GM19023 (cell line): ENCODE data around the gene SEC16A.

Source experiments
- ATAC-seq: cut with Tn5 transposase; IDR thresholded peaks from one replicate; pipeline ENCODE4 v1.9.1; 2021; ENCODE audit warnings: mild to moderate bottlenecking, moderate library complexity; ENCODE audit not compliant: unreplicated experiment

The SEC16A gene

DNA sequence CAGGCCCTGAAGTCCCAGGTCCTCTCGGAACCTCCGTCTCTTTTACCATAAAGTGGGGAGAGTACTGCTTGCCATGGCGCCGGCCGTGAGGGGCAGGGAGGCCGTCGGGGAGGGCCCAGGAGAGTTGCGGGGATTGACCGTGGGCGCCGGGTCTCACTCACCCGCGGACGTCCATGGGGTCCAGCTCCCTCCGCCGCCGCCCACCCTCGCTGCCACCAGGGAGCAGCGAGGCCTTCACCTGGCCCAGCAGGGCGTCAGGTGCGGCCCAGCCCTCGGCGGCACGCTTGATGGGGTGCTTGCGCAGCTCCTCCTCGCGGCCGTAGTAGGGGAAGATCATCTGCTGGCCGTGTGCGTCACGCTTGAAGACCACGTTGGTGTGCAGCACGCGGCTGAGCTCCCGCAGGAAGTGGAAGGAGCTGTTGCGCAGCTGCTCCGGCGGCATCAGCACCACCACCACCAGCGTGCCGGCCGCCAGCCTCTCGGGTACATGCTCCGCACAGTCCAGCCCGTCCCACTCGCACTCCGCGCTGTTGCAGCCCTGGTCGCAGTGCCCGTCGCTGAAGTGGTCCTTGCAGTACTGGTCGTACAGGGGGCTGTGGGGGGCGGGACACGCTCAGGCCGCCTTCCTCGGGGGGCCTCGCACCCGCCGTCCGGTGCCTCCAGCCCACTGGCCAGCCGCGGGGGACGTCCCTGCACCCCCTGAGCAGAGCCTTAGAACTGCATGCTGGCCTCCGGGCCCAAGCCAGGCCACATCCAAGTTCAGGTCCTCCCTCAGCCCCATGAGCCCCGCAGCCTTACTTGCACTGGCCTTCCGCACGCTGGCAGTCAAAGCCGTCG, 21.9 kb upstream of the SEC16A start:
- no peak for ATAC-seq

- no peak for ATAC-seq
Observed at GRCh38 chr9:136502940-136503550, 20.2 kb upstream of the SEC16A start.

GRCh38 chr9:136502196-136502595, 19.4 kb upstream of the SEC16A start:
- no peak for ATAC-seq

DNA sequence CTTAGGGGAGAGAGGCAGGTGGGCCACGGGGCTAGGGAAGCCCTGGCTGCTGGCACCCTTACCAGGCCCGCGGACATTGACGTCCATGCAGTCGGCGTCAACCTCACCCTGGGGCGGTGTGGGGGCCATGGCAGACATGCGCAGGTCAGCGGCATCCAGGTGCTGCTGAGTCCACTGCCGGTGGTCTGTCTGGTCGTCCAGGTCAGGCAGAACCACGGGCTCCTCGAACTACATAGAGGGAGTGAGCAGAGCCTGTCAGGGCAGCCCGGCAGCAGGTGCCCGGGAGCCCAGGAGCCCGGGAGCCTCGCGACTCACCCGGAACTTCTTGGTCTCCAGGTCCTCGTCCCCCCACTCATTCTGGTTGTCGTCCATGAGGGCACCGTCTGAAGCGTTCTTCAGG, 18.8 kb upstream of the SEC16A start:
- no peak for ATAC-seq

DNA sequence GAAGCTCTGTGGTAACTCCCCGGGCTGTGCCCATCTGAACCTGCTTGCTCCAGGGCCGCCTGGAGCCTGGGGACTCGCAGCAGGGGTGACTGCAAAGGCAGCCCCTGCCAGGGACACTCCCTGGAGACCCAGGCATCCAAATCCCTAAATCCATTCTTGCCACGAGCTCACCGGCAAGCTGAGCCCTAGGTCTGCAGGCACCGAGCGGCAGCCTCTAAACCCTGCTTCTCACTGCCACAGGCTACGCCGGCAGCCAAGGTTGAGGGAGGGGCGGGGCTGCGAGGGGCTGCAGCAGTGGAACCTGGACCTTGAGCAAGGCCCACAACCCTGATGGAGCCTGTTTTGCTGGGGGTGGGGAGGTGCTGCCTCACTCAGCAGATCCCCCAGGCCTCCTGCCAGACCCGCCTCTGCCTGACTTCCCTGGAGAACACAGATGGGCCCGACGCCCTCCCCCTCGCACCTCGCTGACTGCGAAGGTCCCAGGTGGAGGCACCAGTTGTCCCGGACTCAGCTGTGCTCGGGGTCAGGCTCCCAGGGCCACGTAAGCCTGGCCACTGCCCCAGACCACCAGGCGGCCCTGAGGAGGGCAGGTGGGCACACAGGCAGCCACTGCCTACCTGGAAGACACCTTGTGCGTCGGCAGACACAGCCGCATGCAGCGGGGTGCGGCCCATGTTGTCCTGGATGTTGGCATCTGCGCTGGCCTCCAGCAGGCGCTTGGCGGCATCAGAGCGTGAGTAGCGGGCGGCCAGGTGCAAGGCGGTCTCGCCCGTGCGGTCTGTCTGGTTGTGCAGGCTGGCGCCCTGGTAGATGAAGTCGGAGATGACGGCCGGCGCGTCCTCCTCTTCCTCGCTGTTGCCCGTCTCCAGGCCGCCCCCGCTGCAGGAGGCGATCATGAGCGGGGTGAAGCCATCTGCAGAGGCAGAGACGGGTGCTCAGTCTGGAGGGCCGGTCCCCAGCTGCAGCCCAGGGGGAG, 17.4 kb upstream of the SEC16A start:
- no peak for ATAC-seq

DNA sequence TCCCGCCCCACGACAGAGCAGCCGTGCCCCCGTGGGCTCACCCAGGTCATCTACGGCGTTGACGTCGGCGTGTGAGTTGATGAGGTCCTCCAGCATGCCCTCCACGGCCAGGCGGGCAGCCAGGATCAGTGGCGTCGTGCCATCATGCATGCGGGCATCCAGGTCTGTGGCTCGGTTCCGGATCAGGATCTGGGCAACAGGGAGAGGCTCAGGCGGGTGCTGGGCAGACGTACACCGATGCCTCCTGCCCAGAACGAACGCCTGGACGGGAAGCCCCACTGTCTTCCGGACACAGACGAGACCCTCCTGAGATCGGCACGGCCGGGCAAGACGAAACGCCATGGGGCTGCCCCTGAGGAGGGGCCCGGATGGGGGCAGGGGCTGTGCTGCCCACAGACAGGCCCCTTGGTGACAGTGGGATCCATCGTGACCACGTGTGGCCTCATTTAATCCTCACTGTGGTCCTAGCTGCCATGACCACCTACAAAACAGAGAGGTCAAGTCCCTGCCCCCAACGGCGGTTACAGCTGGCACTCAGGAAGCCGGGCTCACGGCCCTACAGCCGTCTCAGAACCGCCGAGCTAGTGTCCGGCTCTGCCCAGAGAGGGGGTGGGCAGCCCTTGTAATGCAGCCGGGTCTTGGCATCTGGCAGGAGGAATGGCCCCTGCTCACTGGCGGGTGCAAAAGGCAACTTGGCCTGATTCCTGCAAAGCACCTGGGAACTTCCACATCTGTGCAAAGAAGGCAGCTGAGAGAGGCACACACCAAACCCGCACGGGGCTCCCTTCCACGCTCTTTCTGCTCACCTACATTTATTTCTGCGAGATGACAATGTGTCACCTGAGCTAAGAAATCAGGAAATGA, 16.5 kb upstream of the SEC16A start:
- ATAC-seq = no peak

GRCh38 chr9:136497916-136498695, 15.3 kb upstream of the SEC16A start:
- no peak for ATAC-seq

DNA sequence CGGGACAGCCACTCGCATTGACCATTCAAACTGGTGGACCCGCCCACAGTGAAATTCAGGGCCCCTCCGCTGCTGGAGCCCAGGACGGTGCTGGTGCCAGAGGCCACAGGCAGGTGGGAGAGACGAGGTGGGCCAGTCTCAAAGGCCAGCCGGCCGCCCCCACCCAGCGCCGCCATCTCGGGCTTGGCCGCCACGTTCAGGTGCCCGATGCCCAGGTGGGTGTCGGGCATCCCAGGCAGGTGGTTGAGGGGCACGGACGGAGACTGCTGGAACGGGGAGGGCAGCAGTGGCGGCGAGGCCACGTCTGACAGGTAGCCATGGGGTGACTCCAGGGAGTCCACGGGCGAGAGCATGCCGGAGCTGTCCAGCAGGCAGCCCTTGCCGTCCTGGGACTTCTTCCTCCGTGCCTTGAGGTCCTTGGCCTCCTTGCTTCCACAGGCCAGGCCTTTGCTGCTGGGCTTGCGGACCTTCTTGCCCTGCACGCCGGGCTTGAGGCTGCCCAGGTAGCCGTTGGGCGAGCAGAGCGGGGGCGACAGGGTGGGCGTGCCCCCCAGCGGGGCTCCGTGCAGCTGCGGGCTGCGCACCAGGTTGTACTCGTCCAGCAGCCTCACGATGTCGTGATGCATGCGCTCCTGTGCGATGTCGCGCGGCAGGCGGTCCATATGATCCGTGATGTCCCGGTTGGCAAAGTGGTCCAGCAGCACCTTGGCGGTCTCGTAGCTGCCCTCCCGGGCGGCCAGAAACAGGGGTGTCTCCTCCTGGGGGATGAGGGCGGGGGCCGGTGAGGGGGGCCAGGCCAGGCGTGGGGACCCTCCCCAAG, 14.2 kb upstream of the SEC16A start:
- no peak for ATAC-seq

- ATAC-seq = no peak
Observed at GRCh38 chr9:136496181-136496580, 13.3 kb upstream of the SEC16A start.

- no peak for ATAC-seq
Observed at GRCh38 chr9:136495238-136495800, 12.5 kb upstream of the SEC16A start.

GRCh38 chr9:136494531-136495215, 11.8 kb upstream of the SEC16A start:
- ATAC-seq = no peak

DNA sequence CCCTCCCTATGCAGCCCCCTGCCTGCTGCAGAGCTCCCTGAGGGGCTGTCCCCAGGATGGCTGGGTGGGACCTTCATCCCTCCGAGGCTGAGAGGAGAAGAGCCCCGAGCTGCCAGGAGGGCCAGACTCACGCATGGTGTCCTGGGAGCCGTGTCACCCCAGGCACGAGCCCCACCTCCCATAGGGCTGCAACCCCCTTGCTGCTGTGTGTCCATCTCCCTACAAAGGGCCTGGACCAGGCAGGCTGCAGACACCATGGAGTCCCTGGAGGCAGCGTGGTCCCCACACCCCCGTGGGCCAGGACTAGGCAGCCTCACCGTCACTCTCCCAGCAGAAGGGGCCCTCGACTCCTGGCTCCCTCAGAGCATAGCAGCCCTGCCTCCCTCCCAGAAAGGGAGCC, 11.2 kb upstream of the SEC16A start:
- ATAC-seq = no peak

GRCh38 chr9:136493567-136493971, 10.7 kb upstream of the SEC16A start:
- no peak for ATAC-seq

DNA sequence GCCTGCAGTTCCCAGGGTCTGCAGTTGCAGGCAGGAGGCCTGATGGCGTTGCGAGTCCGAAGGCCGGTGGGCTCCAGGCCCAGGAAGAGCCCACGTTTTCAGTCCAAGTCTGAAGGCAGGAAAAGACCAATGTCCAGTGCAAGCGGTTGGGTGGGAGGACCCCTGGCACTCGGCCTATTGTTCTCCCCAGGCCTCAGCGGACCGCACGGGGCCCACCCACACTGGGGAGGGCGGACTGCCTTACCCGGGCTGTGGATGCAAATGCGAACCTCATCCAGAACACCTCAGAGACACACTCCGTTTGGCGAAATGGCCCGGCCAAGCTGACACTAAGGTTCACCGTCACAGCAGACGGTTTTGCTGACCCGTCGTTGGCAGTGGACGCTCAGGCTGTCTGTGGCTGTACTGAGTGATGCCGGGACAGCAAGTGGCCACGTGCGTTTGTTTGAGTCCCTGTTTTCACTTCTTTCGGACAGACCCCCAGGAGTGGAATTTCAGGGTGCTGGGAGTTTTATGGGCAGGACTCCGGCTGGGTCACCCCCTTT, 10.2 kb upstream of the SEC16A start:
- ATAC-seq = no peak

DNA sequence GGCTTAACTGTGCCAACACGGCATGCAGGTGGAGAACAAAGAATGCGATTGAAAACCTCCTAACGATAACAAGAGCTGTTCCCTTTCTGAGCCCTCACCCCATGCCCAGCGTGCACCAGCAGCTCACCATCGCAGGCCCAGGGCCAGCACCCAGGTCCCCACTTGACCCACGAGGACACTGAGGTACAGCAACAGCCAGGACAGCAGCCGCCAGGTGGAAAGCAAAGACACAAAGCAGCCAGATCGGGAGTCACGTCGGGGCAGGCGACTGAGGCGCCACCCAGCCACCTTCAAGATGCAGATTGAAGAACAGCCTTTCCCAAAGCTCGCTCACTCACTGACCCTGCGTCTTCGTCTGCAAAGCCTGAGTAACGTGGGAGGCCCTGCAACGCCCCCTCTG, 6.9 kb upstream of the SEC16A start:
- no peak for ATAC-seq

DNA sequence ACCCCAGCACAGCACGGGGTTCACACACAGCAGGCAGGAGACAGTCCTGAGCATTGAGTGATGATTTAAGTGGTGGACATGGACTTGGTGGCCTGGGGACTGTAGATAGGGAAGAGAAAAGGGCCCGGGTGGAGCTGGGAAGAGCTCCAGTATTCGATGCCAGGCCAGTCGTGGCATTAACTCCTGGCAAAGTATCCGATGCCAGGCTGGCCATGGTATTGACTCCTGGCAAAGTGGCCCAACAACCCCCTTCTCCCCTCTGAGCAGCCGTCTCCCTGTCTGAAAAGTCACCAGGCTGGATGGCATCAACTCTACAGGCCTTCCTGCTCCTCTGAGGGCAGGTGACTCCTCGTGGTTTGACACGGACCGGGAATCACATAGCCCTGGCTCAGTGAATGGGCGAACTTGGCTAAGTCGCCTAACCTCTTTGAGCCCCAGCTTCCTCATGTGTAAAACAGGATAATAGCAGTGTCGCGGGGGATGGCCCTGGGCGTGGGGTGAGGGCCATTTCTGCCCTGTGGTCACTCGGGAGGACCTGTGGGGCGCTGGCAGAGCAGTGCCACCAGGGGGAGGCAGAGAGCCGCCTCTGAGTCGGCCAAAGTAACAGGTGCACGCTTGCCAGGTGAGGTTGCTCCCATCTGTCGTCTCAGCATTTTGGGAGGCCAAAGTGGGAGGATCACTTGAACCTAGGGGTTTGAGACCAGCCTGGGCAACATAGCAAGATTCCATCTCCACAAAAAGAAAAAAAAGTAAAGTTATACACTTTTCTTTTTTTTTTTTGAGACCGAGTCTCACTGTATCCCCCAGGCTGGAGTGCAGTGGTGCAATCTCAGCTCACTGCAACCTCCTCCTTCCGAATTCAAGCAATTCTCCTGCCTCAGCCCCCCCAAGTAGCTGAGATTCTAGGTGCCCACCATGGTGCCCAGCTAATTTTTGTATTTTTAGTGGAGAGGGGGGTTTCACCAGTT, 5.7 kb upstream of the SEC16A start:
- no peak for ATAC-seq
